HG03439 (cell line): ENCODE measurements around the gene RGS1.

Experiments
- ATAC-seq: cut with Tn5 transposase; IDR thresholded peaks from one replicate; pipeline ENCODE4 v1.9.1; 2021; ENCODE audit warnings: mild to moderate bottlenecking, moderate library complexity; ENCODE audit not compliant: unreplicated experiment

The RGS1 gene

DNA sequence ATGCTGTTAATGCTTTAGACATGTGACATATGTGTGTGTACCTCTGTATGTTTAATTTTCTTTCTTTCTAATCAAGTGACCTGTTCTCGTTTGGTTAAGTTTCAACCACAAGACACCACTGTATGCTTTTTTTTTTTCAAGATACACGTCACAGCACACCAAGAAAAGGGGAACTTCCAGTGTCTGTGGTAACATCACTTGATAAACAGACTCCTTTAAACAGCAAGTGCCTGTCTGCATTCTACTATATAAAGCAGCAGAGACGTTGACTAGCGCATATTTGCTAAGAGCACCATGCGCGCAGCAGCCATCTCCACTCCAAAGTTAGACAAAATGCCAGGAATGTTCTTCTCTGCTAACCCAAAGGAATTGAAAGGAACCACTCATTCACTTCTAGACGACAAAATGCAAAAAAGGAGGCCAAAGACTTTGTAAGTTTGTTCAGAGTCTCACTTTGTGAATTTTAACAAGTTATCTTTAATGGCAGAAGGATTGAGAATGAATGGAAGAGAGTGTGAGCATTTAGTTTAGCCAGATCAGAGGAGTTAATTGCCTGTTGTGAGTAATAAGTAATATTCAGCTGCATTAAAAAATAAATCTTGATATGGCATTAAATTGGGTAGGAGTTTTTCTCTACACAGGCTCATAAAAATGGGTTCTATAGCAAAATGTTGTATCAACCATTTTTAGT lies at the start of gene RGS1:
RGS1 (plus strand) TSS at position 275 of the 691 bp plus-strand sequence; CDS start at position 295, 20 bp downstream.
- ATAC-seq, result peak; percentile 84

- no peak for ATAC-seq
Measured at GRCh38 chr1:192527111-192527795, 48.3 kb upstream of the RGS1 start.

DNA sequence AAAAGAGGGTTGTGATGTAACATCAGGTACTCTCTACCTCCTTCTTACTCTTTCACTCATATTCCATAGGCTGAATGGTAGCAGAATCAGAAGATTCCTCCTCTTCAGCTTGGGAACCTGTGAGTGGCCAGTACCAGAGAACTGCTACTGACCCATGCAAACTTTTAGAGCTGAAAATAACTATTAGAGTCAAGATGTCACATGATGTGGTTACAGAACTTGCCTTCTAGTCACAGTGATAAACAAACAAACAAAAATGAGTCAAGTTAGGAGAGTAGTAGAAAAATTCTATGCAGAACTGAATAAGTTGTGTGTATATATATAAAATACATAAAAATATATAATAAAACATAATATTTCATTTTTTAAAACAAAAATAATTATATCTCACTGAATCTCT lies 47.6 kb upstream of the RGS1 start:
- peak; percentile 60 for ATAC-seq

GRCh38 chr1:192529031-192529755 lies 46.4 kb upstream of the RGS1 start:
- ATAC-seq, result no peak

- ATAC-seq, result no peak
Measured at GRCh38 chr1:192529811-192530210, 45.8 kb upstream of the RGS1 start.

- peak; percentile 96 for ATAC-seq
Measured at GRCh38 chr1:192530254-192530653, 45.3 kb upstream of the RGS1 start.

- peak; percentile 41 for ATAC-seq
Measured at GRCh38 chr1:192531037-192531703, 44.4 kb upstream of the RGS1 start.

- no peak for ATAC-seq
Measured at GRCh38 chr1:192534666-192535065, 40.9 kb upstream of the RGS1 start.

GRCh38 chr1:192535916-192536664 lies 39.5 kb upstream of the RGS1 start:
- ATAC-seq, result no peak

DNA sequence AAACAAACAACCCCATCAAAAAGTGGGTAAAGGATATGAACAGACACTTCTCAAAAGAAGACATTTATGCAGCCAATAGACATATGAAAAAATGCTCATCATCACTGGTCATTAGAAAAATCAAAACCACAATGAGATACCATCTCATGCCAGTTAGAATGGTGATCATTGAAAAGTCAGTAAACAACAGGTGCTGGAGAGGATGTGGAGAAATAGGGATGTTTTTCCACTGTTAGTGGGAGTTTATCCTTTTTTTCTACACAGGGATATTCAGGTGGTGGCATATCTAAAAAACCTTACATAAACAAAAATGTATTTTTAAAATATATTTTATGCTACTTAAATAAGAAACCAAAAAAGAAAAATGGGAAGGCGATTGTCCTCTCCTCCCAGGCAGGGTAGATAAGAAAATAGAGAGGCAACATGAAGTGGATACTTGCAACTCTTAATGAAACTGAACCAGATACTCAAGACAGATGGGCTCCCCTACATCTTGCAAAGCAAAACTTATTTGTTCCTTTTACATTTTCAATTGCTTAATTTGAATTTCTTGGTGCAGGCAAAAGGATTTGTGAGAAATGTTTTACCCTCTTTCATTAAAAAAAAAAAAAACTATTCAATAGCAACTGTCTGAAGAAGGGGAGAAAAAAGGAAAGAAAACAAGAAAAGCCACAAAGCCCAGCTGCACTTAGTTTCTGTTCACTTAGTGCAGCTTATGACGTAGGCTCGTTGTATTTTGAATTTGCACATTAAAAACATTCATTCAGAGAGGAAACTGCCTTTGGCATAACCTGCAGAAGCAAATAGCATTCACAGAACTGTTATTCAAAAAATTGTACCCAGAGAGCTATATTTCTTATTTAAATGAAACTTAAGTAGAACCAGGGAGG lies 36.9 kb upstream of the RGS1 start:
- peak; percentile 85 for ATAC-seq

DNA sequence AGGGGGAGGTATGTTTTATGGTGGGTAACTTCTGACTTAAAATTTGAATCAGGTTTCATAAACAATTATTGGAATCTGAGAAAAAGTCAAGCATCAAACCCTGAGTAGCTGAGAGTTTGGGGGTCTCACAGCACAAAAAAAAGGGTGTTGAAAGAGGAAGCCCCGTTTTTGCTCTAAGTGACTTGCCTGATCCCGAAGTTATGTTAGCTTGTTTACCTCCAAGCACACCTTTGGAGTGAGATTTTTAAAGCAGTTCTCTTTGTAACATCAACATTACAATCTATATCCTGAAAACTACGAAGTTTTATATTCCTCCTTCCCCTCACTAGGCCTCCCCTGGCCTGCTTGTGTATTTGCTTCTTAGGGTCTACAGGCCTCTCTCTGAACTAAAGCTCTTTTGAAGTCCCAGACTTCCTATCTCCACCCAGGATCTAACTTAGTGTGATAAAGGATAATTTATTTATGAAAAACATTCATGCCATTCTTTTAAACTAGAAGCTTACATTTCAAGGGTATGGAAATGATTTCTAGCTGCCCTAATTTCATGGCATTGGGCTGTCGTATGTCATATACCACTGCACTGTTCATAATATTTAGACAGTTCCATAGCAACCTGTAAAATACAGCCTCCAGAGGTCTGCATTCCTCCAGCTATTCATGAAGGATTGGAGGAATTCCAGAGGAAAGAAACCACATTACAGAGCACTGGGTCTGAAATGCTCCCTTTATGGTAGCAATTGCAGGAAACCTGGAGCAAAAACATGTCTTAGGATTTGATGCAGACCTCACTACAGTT lies 36.1 kb upstream of the RGS1 start:
- no peak for ATAC-seq

DNA sequence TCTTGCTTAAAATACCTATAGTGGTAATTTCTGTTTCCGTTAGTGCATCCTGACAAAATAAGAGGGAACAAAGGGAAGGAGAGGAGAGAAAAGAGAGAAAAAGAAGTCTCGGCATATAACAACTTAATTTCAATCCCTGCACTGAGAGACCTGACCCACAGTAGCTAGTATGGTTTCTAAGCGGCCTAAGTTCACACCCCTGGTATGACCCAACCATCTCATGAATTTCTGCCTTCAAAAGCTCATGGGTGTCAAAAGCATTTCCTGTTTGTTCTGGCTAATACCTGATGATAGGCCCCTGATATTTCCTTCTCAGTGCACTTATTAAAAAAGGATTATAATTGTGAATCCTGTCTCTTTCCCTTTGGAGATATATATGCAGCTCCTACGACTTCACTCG lies 32.1 kb upstream of the RGS1 start:
- no peak for ATAC-seq

GRCh38 chr1:192545896-192546521 lies 29.6 kb upstream of the RGS1 start:
- peak; percentile 36 for ATAC-seq

- no peak for ATAC-seq
Measured at GRCh38 chr1:192546596-192547190, 28.9 kb upstream of the RGS1 start.

DNA sequence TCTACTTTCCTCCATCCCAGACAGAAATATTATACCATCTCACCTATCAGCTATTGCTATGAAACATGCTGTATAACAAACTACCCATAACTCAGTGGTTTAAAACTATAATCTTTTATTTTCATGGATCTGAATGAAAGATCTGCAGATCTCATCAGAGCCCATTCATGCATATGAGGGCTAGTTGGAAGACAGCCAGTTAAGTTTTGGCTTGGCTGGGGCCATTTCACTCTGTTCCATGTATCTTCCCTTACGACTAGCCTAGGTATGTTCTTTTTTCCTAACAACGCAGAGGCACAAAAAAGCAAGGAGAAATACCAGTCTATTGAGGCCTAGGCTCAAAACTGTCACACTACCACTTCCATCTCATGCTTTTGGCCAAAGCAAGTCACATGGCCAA lies 28.1 kb upstream of the RGS1 start:
- ATAC-seq, result no peak

DNA sequence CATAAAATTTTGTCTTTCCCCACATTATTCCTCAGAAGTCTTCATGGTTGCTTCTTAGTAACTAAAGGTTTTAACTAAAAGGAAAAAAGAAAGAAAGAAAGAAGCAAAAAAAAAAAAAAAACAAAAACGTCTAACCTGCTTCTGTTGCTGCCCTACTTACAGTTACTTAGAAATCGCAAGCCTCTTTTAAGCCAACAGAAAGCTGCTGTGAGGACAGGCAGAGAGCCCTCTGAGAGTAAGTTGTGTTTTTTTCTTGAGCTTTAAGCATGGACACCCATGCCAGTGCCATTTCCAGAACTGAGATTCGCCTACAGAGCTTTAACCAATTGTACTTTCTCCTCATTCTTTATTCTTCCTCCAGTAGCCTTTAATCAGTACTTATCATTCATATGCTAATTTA lies 25.6 kb upstream of the RGS1 start:
- no peak for ATAC-seq

GRCh38 chr1:192550922-192551534 lies 24.5 kb upstream of the RGS1 start:
- ATAC-seq, result peak; percentile 62
